H9 (cell line): ENCODE results near the gene GNA15. TPM values are rescaled to one million over a fixed set of nuclear protein-coding genes. Genes with fewer than 3 reads are reported as not detected.
"Not testable (repeated sequence)": the region's sequence is repeated elsewhere in the genome, so short reads cannot be mapped to it uniquely, and the experiment has no call there.

Experiments
- DNase-seq: peaks from one replicate; pipeline ENCODE4 v3.0.0-alpha.2; 2017
- H2AFZ ChIP-seq: one replicate; pipeline ENCODE4 v1.6.1; 2013; ENCODE audit warnings: mild to moderate bottlenecking, low read length, control low read depth, moderate library complexity
- H2AK5ac ChIP-seq: 2 replicates; pipeline ENCODE4 v1.6.1; 2013; ENCODE audit warnings: low read length, control low read depth, mixed read lengths; ENCODE audit not compliant: insufficient read length
- H2BK120ac ChIP-seq: one replicate; pipeline ENCODE4 v1.6.1; 2013; ENCODE audit warnings: low read depth, mild to moderate bottlenecking, low read length, control low read depth, inconsistent platforms; ENCODE audit not compliant: poor library complexity, severe bottlenecking
- H2BK12ac ChIP-seq: 2 replicates; pipeline ENCODE4 v1.6.1; 2013; ENCODE audit warnings: low read length, control low read depth, mixed read lengths, low read depth; ENCODE audit not compliant: insufficient read length
- H2BK15ac ChIP-seq: 2 replicates; pipeline ENCODE4 v1.6.1; 2013; ENCODE audit warnings: low read depth, low read length, control low read depth
- H2BK20ac ChIP-seq: one replicate; pipeline ENCODE4 v1.6.1; 2013; ENCODE audit warnings: low read depth, mild to moderate bottlenecking, low read length, control low read depth, inconsistent platforms; ENCODE audit not compliant: poor library complexity, severe bottlenecking
- H2BK5ac ChIP-seq: 2 replicates; pipeline ENCODE4 v1.6.1; 2013; ENCODE audit warnings: low read length, control low read depth, mixed read lengths; ENCODE audit not compliant: insufficient read length
- H3K14ac ChIP-seq: 2 replicates; pipeline ENCODE4 v1.6.1; 2013; ENCODE audit warnings: low read length, control low read depth; ENCODE audit not compliant: insufficient read depth
- H3K18ac ChIP-seq: 2 replicates; pipeline ENCODE4 v1.6.1; 2013; ENCODE audit warnings: low read depth, mild to moderate bottlenecking, mixed read lengths, low read length, control low read depth; ENCODE audit not compliant: insufficient read length
- H3K23ac ChIP-seq: 2 replicates; pipeline ENCODE4 v1.6.1; 2013; ENCODE audit warnings: low read length, control low read depth, mixed read lengths, low read depth; ENCODE audit not compliant: insufficient read length
- H3K23me2 ChIP-seq: 2 replicates; pipeline ENCODE4 v1.6.1; 2013; ENCODE audit warnings: low read depth, mild to moderate bottlenecking, mixed read lengths, low read length, control low read depth; ENCODE audit not compliant: insufficient read length, poor library complexity, severe bottlenecking
- H3K27ac ChIP-seq: 2 replicates; pipeline ENCODE4 v1.5.1; 2013; ENCODE audit warnings: low read length, control low read depth, mixed read lengths, low read depth; ENCODE audit not compliant: insufficient read length
- H3K27me3 ChIP-seq: 2 replicates; pipeline ENCODE4 v1.6.1; 2013; ENCODE audit warnings: low read length, control low read depth, inconsistent platforms; ENCODE audit not compliant: insufficient read depth
- H3K4ac ChIP-seq: 2 replicates; pipeline ENCODE4 v1.6.1; 2013; ENCODE audit warnings: low read depth, mild to moderate bottlenecking, control low read depth, inconsistent platforms, low read length, moderate library complexity
- H3K4me1 ChIP-seq: 2 replicates; pipeline ENCODE4 v1.6.1; 2013; ENCODE audit warnings: low read length, control low read depth, inconsistent platforms; ENCODE audit not compliant: insufficient read depth
- H3K4me2 ChIP-seq: 2 replicates; pipeline ENCODE4 v1.6.1; 2013; ENCODE audit warnings: low read length, control low read depth, mixed read lengths; ENCODE audit not compliant: insufficient read length, insufficient read depth
- H3K56ac ChIP-seq: 2 replicates; pipeline ENCODE4 v1.6.1; 2013; ENCODE audit warnings: low read depth, mild to moderate bottlenecking, mixed read lengths, low read length, control low read depth; ENCODE audit not compliant: insufficient read length
- H3K79me1 ChIP-seq: 2 replicates; pipeline ENCODE4 v1.6.1; 2013; ENCODE audit warnings: low read depth, mild to moderate bottlenecking, moderate library complexity, low read length, control low read depth, inconsistent platforms; ENCODE audit not compliant: insufficient read depth, poor library complexity, severe bottlenecking
- H3K79me2 ChIP-seq: 2 replicates; pipeline ENCODE4 v1.6.1; 2013; ENCODE audit warnings: low read length, control low read depth, inconsistent platforms; ENCODE audit not compliant: insufficient read depth
- H3K9ac ChIP-seq: 2 replicates; pipeline ENCODE4 v1.6.1; 2013; ENCODE audit warnings: low read length, control low read depth, mixed read lengths; ENCODE audit not compliant: insufficient read length; ENCODE audit errors: extremely low read depth
- H3K9me3 ChIP-seq: one replicate; pipeline ENCODE4 v1.6.1; 2013; ENCODE audit warnings: low read depth, low read length, inconsistent platforms; ENCODE audit not compliant: control insufficient read depth
- H3T11ph ChIP-seq: one replicate; pipeline ENCODE4 v1.6.1; 2013; ENCODE audit warnings: mild to moderate bottlenecking, low read length, control low read depth, inconsistent platforms
- H4K20me1 ChIP-seq: one replicate; pipeline ENCODE4 v1.6.1; 2013; ENCODE audit not compliant: control insufficient read depth, insufficient read length, insufficient read depth
- H4K5ac ChIP-seq: 2 replicates; pipeline ENCODE4 v1.6.1; 2013; ENCODE audit warnings: low read depth, mild to moderate bottlenecking, mixed read lengths, low read length, control low read depth; ENCODE audit not compliant: insufficient read length
- H4K8ac ChIP-seq: replicated peaks from 2 replicates; pipeline ENCODE4 v1.6.1; 2013; ENCODE audit warnings: low read length, control low read depth, mixed read lengths, low read depth; ENCODE audit not compliant: insufficient read length
- H4K91ac ChIP-seq: 2 replicates; pipeline ENCODE4 v1.6.1; 2013; ENCODE audit warnings: low read depth, mild to moderate bottlenecking, moderate library complexity, mixed read lengths, low read length, control low read depth; ENCODE audit not compliant: insufficient read length
- H3K27ac Mint-ChIP-seq, 3 experiments: 2 replicates in 2 of 3; 3 replicates in 1 of 3; pipeline ENCODE4 v1.8.0; 2020 to 2021; ENCODE audit warnings: mixed read lengths in 3 of 3, mild to moderate bottlenecking in 1 of 3, moderate library complexity in 1 of 3
- H3K27me3 Mint-ChIP-seq: 2 replicates; pipeline ENCODE4 v1.8.0; 2021; ENCODE audit warnings: low read depth, mild to moderate bottlenecking, moderate library complexity, mixed read lengths
- H3K36me3 Mint-ChIP-seq, 3 experiments: 2 replicates in 2 of 3; 3 replicates in 1 of 3; pipeline ENCODE4 v1.8.0; 2020 to 2021; ENCODE audit warnings: low read depth in 3 of 3, mixed read lengths in 3 of 3; ENCODE audit not compliant: insufficient read depth in 1 of 3
- H3K4me1 Mint-ChIP-seq, 2 experiments: 2 replicates each; pipeline ENCODE4 v1.8.0; 2020; ENCODE audit warnings: mixed read lengths in 2 of 2
- H3K4me3 Mint-ChIP-seq, 2 experiments: 2 replicates in 1 of 2; 3 replicates in 1 of 2; pipeline ENCODE4 v1.8.0; 2020 to 2021; ENCODE audit warnings: mild to moderate bottlenecking in 2 of 2, mixed read lengths in 2 of 2, moderate library complexity in 1 of 2
- H3K9me3 Mint-ChIP-seq, 2 experiments: 2 replicates in 1 of 2; 3 replicates in 1 of 2; pipeline ENCODE4 v1.8.0; 2020; ENCODE audit warnings: mild to moderate bottlenecking in 2 of 2, mixed read lengths in 2 of 2, moderate library complexity in 1 of 2
- WGBS: extraction: QIAGEN DNeasy Blood & Tissue Kit; methylation state at CpG from one replicate; pipeline ENCODE4 v1.1.7; 2013; ENCODE audit warnings: missing lambda C conversion rate, low lambda C conversion rate, mixed read lengths; ENCODE audit not compliant: insufficient read length; ENCODE audit errors: extremely low coverage; 5-methylcytosine and 5-hydroxymethylcytosine counted together
- total RNA-seq: library from RNA; stranded (reverse); gene quantifications from 2 replicates; pipeline ENCODE4 v1.2.1, GENCODE V29; 2021
- TF ChIP-seq, protein P1 (sequence below): fragments of 200-600 bp; sonication (generic); conservative IDR thresholded peaks from 3 replicates; pipeline ENCODE4 v1.8.0; 2021; ENCODE audit warnings: antibody characterized with exemption, mild to moderate bottlenecking

GNA15 gene
- total RNA-seq, 1 experiment from 2014 or later: not detected

DNA sequence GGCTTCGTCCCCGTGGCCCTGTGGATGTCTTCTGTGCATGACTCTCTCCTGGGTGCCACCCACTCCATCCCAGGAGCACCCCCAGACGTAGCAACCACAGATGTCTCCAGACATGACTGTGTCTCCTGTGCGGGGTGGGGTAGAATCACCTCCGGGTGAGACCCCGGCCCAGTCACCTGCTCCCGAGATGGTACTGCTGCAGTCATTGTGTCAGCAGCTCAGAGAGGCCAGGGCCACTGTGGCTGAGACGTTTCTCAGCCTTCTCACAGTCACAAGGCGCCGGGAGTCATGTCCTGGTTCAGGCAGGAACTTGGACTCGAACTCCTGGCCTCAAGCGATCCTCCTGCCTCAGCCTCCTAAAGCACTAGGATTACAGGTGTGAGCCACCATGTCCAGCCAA is 66.5 kb downstream of the GNA15 start:
- no peak overlapping the region for H2BK15ac ChIP-seq
- no peak overlapping the region for H4K8ac ChIP-seq
- H3K9me3 ChIP-seq: no peaks in the 10 kb centered on the region
- no peaks in the 10 kb centered on the region for H3K79me2 ChIP-seq
- no peak overlapping the region for H2BK12ac ChIP-seq
- H2BK120ac ChIP-seq: no peak overlapping the region
- no peak for DNase-seq
- H3K4ac ChIP-seq: no peak overlapping the region
- no peak overlapping the region for H4K91ac ChIP-seq
- no CpG with 5 or more reads among the region's 12 CpGs for WGBS
- H3K18ac ChIP-seq: no peak overlapping the region
- no peak overlapping the region for H3K27ac ChIP-seq
- no peak overlapping the region for H3K56ac ChIP-seq
- no peak overlapping the region for H2BK5ac ChIP-seq
- Mint-ChIP-seq H3K27me3 (no peaks in the 10 kb centered on the region), H3K9me3 (no peaks in the 10 kb centered on the region), H3K27ac (no peak overlapping the region; a peak in 1 of 7 replicates), H3K4me1 (no peaks in the 10 kb centered on the region), H3K4me3 (no peak overlapping the region), H3K36me3 (peaks cover 2 to 29% (median 6%) of the 10 kb centered on the region in 3 experiments; a peak in 5 of 7 replicates)
- no peak overlapping the region for H2BK20ac ChIP-seq
- no peak overlapping the region for H2AK5ac ChIP-seq
- no peak overlapping the region for H3K9ac ChIP-seq
- no peak overlapping the region for H3K14ac ChIP-seq
- no peak overlapping the region for H2AFZ ChIP-seq
- H3K4me1 ChIP-seq: no peaks in the 10 kb centered on the region
- H3K79me1 ChIP-seq: no peaks in the 10 kb centered on the region
- no peak overlapping the region for H3K4me2 ChIP-seq
- H3T11ph ChIP-seq: no peak overlapping the region
- TF ChIP-seq, protein P1, sequence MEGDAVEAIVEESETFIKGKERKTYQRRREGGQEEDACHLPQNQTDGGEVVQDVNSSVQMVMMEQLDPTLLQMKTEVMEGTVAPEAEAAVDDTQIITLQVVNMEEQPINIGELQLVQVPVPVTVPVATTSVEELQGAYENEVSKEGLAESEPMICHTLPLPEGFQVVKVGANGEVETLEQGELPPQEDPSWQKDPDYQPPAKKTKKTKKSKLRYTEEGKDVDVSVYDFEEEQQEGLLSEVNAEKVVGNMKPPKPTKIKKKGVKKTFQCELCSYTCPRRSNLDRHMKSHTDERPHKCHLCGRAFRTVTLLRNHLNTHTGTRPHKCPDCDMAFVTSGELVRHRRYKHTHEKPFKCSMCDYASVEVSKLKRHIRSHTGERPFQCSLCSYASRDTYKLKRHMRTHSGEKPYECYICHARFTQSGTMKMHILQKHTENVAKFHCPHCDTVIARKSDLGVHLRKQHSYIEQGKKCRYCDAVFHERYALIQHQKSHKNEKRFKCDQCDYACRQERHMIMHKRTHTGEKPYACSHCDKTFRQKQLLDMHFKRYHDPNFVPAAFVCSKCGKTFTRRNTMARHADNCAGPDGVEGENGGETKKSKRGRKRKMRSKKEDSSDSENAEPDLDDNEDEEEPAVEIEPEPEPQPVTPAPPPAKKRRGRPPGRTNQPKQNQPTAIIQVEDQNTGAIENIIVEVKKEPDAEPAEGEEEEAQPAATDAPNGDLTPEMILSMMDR: no peak
- H4K5ac ChIP-seq: no peak overlapping the region
- no peaks in the 10 kb centered on the region for H3K27me3 ChIP-seq
- H3K23ac ChIP-seq: no peak overlapping the region
- H3K23me2 ChIP-seq: no peaks in the 10 kb centered on the region
- H4K20me1 ChIP-seq: no peaks in the 10 kb centered on the region

DNA sequence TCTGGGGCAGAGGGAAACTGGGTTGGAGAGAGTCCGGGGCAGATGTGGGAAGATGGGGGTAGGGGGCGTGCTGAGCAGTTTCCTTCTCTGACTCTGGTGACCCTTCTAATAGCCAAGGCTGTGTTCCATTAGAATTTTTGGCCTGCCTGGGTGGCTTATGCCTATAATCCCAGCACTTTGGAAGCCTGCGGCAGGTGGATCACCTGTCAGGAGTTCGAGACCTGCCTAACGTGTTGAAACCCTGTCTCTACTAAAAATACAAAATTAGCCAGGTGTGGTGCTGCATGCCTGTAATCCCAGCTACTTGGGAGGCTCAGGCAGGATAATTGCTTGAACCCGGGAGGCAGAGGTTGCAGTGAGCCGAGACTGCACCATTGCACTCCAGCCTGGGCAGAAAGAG is 67.1 kb downstream of the GNA15 start:
- H2AFZ ChIP-seq, H3K4me3 Mint-ChIP-seq, H2BK12ac ChIP-seq, H3K23ac ChIP-seq, H3K27me3 ChIP-seq, H3K4me2 ChIP-seq, H3K4ac ChIP-seq, H3K9me3 ChIP-seq, H3K4me1 Mint-ChIP-seq, H2BK5ac ChIP-seq, H3K79me1 ChIP-seq, H2AK5ac ChIP-seq, H3K56ac ChIP-seq, H3K4me1 ChIP-seq, H3K18ac ChIP-seq, H3K27ac ChIP-seq, H3K79me2 ChIP-seq, H3K23me2 ChIP-seq, H2BK15ac ChIP-seq, H4K20me1 ChIP-seq, H3K9me3 Mint-ChIP-seq, H3K9ac ChIP-seq, H4K5ac ChIP-seq, H3K27me3 Mint-ChIP-seq, H3K14ac ChIP-seq, H4K8ac ChIP-seq, H3T11ph ChIP-seq, DNase-seq, H4K91ac ChIP-seq, H2BK120ac ChIP-seq, H2BK20ac ChIP-seq: not testable (repeated sequence)
- peaks cover 3 to 34% (median 11%) of the 10 kb centered on the region in 3 experiments; a peak in 6 of 7 replicates for H3K36me3 Mint-ChIP-seq
- H3K27ac Mint-ChIP-seq: peak overlapping the region in 1 of 3 experiments; percentile 72; a peak in 1 of 7 replicates
- no CpG with 5 or more reads among the region's 7 CpGs for WGBS
